Epithelial cell of esophagus (primary cell): ENCODE data around the gene CA5B.

Experiments used
- DNase-seq: peaks from one replicate; pipeline ENCODE4 v3.0.0; 2010; ENCODE audit warnings: low read depth
- H3K4me3 ChIP-seq: 2 replicates; pipeline ENCODE4 v1.5.1; 2011; ENCODE audit warnings: mild to moderate bottlenecking, low read length, control low read depth
- TF ChIP-seq, protein P1 (sequence below): IDR thresholded peaks from 2 replicates; pipeline ENCODE4 v1.5.1; 2011; ENCODE audit warnings: low read depth, mild to moderate bottlenecking, low read length, control low read depth, inconsistent platforms; ENCODE audit not compliant: insufficient read depth; ENCODE audit errors: missing control alignments

CA5B gene

GRCh38 chrX:15781961-15782699 is 44.1 kb downstream of the CA5B start:
- no peak for DNase-seq
- TF ChIP-seq, protein P1, sequence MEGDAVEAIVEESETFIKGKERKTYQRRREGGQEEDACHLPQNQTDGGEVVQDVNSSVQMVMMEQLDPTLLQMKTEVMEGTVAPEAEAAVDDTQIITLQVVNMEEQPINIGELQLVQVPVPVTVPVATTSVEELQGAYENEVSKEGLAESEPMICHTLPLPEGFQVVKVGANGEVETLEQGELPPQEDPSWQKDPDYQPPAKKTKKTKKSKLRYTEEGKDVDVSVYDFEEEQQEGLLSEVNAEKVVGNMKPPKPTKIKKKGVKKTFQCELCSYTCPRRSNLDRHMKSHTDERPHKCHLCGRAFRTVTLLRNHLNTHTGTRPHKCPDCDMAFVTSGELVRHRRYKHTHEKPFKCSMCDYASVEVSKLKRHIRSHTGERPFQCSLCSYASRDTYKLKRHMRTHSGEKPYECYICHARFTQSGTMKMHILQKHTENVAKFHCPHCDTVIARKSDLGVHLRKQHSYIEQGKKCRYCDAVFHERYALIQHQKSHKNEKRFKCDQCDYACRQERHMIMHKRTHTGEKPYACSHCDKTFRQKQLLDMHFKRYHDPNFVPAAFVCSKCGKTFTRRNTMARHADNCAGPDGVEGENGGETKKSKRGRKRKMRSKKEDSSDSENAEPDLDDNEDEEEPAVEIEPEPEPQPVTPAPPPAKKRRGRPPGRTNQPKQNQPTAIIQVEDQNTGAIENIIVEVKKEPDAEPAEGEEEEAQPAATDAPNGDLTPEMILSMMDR = no peak
- H3K4me3 ChIP-seq = no peak overlapping the region

DNA sequence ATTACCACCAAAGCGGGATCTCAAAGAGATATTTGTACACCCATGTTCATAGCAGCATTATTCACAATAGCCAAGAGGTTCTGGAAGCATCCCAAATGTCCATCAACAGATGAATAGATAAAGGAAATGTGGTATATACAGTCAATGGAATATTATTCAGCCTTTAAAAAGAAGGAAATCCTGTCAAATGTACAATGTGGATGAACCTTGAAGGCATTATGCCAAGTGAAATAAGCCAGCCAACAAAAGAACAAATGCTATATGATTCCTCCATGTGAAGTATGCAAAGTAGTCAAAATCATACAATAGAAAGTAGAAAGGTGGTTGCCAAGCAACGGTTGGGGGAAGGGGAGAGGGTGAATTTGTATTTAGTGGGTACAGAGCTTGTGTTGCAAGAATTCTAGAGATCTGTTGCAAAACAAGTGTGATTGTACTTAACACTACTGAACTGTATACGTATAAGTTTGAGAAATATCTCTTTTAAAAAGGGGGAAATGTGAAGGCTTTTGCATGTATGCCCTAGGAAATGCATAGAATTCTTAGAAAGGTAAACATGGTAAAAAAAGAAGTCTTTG is 47.2 kb downstream of the CA5B start:
- TF ChIP-seq, protein P1 = no peak
- no peak for DNase-seq

GRCh38 chrX:15786915-15787314 is 48.8 kb downstream of the CA5B start:
- DNase-seq = no peak
- TF ChIP-seq, protein P1 = no peak
- H3K4me3 ChIP-seq = no peak overlapping the region

More for the DNA sequence above, 47.2 kb downstream of the CA5B start:
- H3K4me3 ChIP-seq = no peak overlapping the region

GRCh38 chrX:15789979-15790768 is 52.1 kb downstream of the CA5B start, which contains the start of gene ZRSR2:
TSS of gene ZRSR2 (plus strand) at chrX:15790484. CDS start at chrX:15790496, 12 bp downstream.
- H3K4me3 ChIP-seq = peak within 1 kb of the TSS; percentile 71
- DNase-seq = peak; percentile 83
- TF ChIP-seq, protein P1 = no peak

DNA sequence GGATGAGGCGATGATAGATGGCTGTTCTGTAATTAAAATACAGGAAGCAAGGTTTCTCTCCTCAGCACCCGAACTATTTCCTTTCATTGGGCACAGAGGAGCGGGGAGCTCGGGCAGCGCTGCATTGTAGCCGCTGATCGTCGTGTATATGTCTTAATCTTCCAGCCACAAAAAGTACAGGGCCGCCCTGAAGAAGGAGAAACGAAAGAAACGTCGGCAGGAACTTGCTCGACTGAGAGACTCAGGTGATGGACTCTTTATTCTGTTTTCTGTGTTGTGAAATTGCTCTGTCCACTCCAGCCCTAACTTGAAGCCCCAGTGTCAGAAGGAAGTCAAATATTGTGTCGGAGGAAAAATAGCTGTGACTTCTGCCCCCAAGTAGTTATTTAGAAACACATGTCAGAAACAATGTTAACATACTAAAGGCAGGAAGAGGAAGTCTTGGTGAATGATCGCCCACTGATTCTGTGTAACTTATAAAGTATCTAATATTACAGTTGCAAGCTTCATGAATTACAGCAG is 52.8 kb downstream of the CA5B start:
- peak overlapping the region; percentile 71 for H3K4me3 ChIP-seq
- DNase-seq = no peak
- TF ChIP-seq, protein P1 = no peak

GRCh38 chrX:15797707-15798106 is 59.6 kb downstream of the CA5B start:
- peak; percentile 48 for DNase-seq
- TF ChIP-seq, protein P1 = no peak
- no peak overlapping the region for H3K4me3 ChIP-seq
